ENCODE data around the gene FAM167B.
"Not testable (repeated sequence)": the region's sequence is repeated elsewhere in the genome, so short reads cannot be mapped to it uniquely, and the experiment has no call there.

Gene FAM167B

GRCh38 chr1:32263236-32263593, 16.2 kb downstream of the FAM167B start:
- not testable (repeated sequence) for DNase-seq (ENCODE audit: low spot score)

- peak; percentile 69 for DNase-seq (ENCODE audit: low spot score)
Measured at GRCh38 chr1:32263744-32264143, 16.7 kb downstream of the FAM167B start.

GRCh38 chr1:32265846-32266245, 18.8 kb downstream of the FAM167B start:
- no peak for DNase-seq (ENCODE audit: low spot score)

- no peak for DNase-seq (ENCODE audit: low spot score)
Measured at GRCh38 chr1:32266921-32267591, 20.0 kb downstream of the FAM167B start.

- DNase-seq (ENCODE audit: low spot score), result no peak
Measured at GRCh38 chr1:32269744-32270143, 22.7 kb downstream of the FAM167B start.

- no peak for DNase-seq (ENCODE audit: low spot score)
Measured at GRCh38 chr1:32272557-32273390, 25.8 kb downstream of the FAM167B start.

- peak; percentile 60 for DNase-seq (ENCODE audit: low spot score)
Measured at GRCh38 chr1:32273391-32274208, 26.6 kb downstream of the FAM167B start.

- no peak for DNase-seq (ENCODE audit: low spot score)
Measured at GRCh38 chr1:32274646-32275340, 27.8 kb downstream of the FAM167B start.

- DNase-seq (ENCODE audit: low spot score), result no peak
Measured at GRCh38 chr1:32275424-32275823, 28.4 kb downstream of the FAM167B start.

GRCh38 chr1:32276032-32276782, 29.2 kb downstream of the FAM167B start:
- no peak for DNase-seq (ENCODE audit: low spot score)

GRCh38 chr1:32284777-32285176, 37.8 kb downstream of the FAM167B start:
- not testable (repeated sequence) for DNase-seq (ENCODE audit: low spot score)

- DNase-seq (ENCODE audit: low spot score), result no peak
Measured at GRCh38 chr1:32285658-32286057, 38.6 kb downstream of the FAM167B start.

- DNase-seq (ENCODE audit: low spot score), result no peak
Measured at GRCh38 chr1:32286763-32287162, 39.7 kb downstream of the FAM167B start.

- DNase-seq (ENCODE audit: low spot score), result no peak
Measured at GRCh38 chr1:32289256-32289655, 42.2 kb downstream of the FAM167B start.

GRCh38 chr1:32291145-32291707, 44.2 kb downstream of the FAM167B start:
- DNase-seq (ENCODE audit: low spot score), result no peak

- DNase-seq (ENCODE audit: low spot score), result peak; percentile 99
Measured at GRCh38 chr1:32291708-32292538, 44.9 kb downstream of the FAM167B start, which contains the start of gene HDAC1. HDAC1 (plus strand) TSS chr1:32292083; CDS start chr1:32292170, 87 bp downstream.

GRCh38 chr1:32298211-32298610, 51.2 kb downstream of the FAM167B start:
- DNase-seq (ENCODE audit: low spot score), result not testable (repeated sequence)

Measured in germinal center (tissue), 1 donor.